MM.1S (cell line): Measurements from ENCODE around the gene XRCC4.
"Not testable (repeated sequence)": the region's sequence is repeated elsewhere in the genome, so short reads cannot be mapped to it uniquely, and the experiment has no call there.

Experiments used
- DNase-seq: peaks from one replicate; pipeline ENCODE4 v3.0.0-alpha.2; 2015
- H2AFZ ChIP-seq: fragments of 300-600 bp; sonication (generic); 2 replicates; pipeline ENCODE4 v1.6.0; 2016; ENCODE audit warnings: antibody characterized with exemption, low read length
- H3F3A ChIP-seq: fragments of 300-600 bp; sonication (generic); 2 replicates; pipeline ENCODE4 v1.6.1; 2016; ENCODE audit warnings: mild to moderate bottlenecking, antibody characterized with exemption, low read length, moderate library complexity, mixed read lengths; ENCODE audit not compliant: insufficient read depth
- H3K27ac ChIP-seq: fragments of 300-600 bp; sonication (generic); 2 replicates; pipeline ENCODE4 v1.5.1; 2016; ENCODE audit warnings: mild to moderate bottlenecking, low read length
- H3K27me3 ChIP-seq: fragments of 300-600 bp; sonication (generic); replicated peaks from 2 replicates; pipeline ENCODE4 v1.6.0; 2016; ENCODE audit warnings: low read length; ENCODE audit not compliant: insufficient read depth
- H3K36me3 ChIP-seq: fragments of 300-600 bp; sonication (generic); replicated peaks from 2 replicates; pipeline ENCODE4 v1.6.1; 2016; ENCODE audit warnings: mild to moderate bottlenecking, low read length, mixed read lengths; ENCODE audit not compliant: insufficient read depth
- H3K4me1 ChIP-seq: fragments of 300-600 bp; sonication (generic); 2 replicates; pipeline ENCODE4 v1.6.1; 2016; ENCODE audit warnings: low read length, mixed read lengths
- H3K4me2 ChIP-seq: fragments of 300-600 bp; sonication (generic); 2 replicates; pipeline ENCODE4 v1.6.0; 2016; ENCODE audit warnings: low read depth, low read length
- H3K4me3 ChIP-seq: fragments of 300-600 bp; sonication (generic); 2 replicates; pipeline ENCODE4 v1.5.1; 2016; ENCODE audit warnings: low read length, mixed read lengths
- H3K79me2 ChIP-seq: fragments of 300-600 bp; sonication (generic); 2 replicates; pipeline ENCODE4 v1.6.1; 2016; ENCODE audit warnings: mixed run types, low read length, mixed read lengths
- H3K9ac ChIP-seq: fragments of 300-600 bp; sonication (generic); 2 replicates; pipeline ENCODE4 v1.6.1; 2016; ENCODE audit warnings: low read length, mixed read lengths
- H3K9me2 ChIP-seq: fragments of 300-600 bp; sonication (generic); replicated peaks from 2 replicates; pipeline ENCODE4 v1.6.1; 2016; ENCODE audit warnings: mild to moderate bottlenecking, low read length, mixed read lengths; ENCODE audit not compliant: insufficient read depth
- H3K9me3 ChIP-seq: fragments of 300-600 bp; sonication (generic); replicated peaks from 2 replicates; pipeline ENCODE4 v1.6.1; 2016; ENCODE audit warnings: mild to moderate bottlenecking, low read length, mixed read lengths; ENCODE audit not compliant: insufficient read depth
- H4K20me1 ChIP-seq: fragments of 300-600 bp; sonication (generic); 2 replicates; pipeline ENCODE4 v1.6.1; 2016; ENCODE audit warnings: mild to moderate bottlenecking, low read length, moderate library complexity, mixed read lengths; ENCODE audit not compliant: insufficient read depth
- EZH2 ChIP-seq: fragments of 300-600 bp; sonication (generic); optimal IDR thresholded peaks from 2 replicates; pipeline ENCODE3; 2017; ENCODE audit warnings: low read depth, mild to moderate bottlenecking, antibody characterized with exemption, low read length, mixed read lengths
- EZH2phosphoT487 ChIP-seq: fragments of 300-600 bp; sonication (generic); IDR thresholded peaks from 2 replicates; pipeline ENCODE4 v1.6.1; 2018; ENCODE audit warnings: antibody characterized with exemption, low read length
- TF ChIP-seq, protein P1 (sequence below): fragments of 300-600 bp; sonication (generic); IDR thresholded peaks from 2 replicates; pipeline ENCODE4 v1.5.1; 2016; ENCODE audit warnings: antibody characterized with exemption, low read length, mixed read lengths

XRCC4 gene

DNA sequence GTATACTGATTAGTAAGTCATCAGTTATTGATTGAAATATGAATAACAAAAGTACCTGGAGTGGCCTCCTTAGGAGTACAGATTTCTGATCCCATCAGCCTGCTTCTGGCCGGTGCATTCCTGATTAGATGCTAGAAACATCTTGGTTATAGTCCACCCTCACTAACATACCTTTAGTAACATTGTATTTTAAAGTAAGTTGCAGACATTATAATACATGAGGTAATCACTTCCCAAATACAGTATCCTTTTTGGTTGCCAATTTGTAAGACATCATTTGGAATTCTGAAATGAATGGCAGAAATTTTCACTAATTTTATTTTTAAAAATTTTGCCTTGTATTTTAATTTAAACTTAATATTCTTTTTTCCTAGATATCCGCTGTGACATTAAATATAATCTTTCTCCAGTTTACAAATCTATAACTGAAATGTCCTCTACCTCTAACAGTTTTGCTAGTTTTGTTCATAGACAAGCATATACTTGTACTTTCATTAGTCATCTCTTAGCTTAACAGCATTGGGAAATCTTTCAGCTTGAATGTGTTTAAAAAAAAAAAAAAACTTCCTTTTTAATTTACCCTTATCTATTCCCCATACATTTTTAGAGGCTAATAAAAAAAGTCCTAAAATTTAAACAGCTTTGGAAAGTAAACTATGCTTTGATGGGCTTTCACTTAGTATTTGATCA, 178.9 kb downstream of the XRCC4 start:
- Histone ChIP-seq H4K20me1 (no peaks in the 10 kb centered on the region), H2AFZ (no peak overlapping the region), H3K4me2 (no peak overlapping the region), H3K27ac (no peak overlapping the region), H3K9ac (no peak overlapping the region), H3K9me2 (no peaks in the 10 kb centered on the region), H3K4me1 (no peaks in the 10 kb centered on the region), H3K9me3 (no peaks in the 10 kb centered on the region), H3K4me3 (no peak overlapping the region), H3F3A (no peaks in the 10 kb centered on the region), H3K79me2 (no peaks in the 10 kb centered on the region), H3K36me3 (no peaks in the 10 kb centered on the region), H3K27me3 (no peaks in the 10 kb centered on the region)
- DNase-seq, result no peak
- TF ChIP-seq EZH2phosphoT487, result no peak
- TF ChIP-seq EZH2, result no peak
- TF ChIP-seq, protein P1, sequence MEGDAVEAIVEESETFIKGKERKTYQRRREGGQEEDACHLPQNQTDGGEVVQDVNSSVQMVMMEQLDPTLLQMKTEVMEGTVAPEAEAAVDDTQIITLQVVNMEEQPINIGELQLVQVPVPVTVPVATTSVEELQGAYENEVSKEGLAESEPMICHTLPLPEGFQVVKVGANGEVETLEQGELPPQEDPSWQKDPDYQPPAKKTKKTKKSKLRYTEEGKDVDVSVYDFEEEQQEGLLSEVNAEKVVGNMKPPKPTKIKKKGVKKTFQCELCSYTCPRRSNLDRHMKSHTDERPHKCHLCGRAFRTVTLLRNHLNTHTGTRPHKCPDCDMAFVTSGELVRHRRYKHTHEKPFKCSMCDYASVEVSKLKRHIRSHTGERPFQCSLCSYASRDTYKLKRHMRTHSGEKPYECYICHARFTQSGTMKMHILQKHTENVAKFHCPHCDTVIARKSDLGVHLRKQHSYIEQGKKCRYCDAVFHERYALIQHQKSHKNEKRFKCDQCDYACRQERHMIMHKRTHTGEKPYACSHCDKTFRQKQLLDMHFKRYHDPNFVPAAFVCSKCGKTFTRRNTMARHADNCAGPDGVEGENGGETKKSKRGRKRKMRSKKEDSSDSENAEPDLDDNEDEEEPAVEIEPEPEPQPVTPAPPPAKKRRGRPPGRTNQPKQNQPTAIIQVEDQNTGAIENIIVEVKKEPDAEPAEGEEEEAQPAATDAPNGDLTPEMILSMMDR, result no peak

DNA sequence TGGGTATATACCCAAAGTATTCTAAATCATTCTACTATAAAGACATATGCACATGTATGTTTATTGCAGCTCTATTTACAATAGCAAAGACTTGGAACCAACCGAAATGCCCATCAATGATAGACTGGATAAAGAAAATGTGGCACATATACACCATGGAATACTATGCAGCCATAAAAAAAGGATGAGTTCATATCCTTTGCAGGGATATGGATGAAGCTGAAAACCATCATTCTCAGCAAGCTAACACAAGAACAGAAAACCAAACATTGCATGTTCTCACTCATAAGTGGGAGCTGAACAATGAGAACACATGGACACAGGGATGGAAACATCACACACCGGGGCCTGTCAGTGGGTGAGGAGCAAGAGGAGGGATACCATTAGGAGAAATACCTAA, 180.3 kb downstream of the XRCC4 start:
- not testable (repeated sequence) for H3K36me3 ChIP-seq, H4K20me1 ChIP-seq, H3K27ac ChIP-seq, H3K79me2 ChIP-seq, H3K9me2 ChIP-seq, H3K4me3 ChIP-seq, H3K9ac ChIP-seq, H3K4me1 ChIP-seq, H2AFZ ChIP-seq, H3F3A ChIP-seq, DNase-seq, H3K27me3 ChIP-seq, H3K9me3 ChIP-seq, H3K4me2 ChIP-seq

- Histone ChIP-seq H3K9me2 (no peaks in the 10 kb centered on the region), H3K9me3 (no peaks in the 10 kb centered on the region), H3K79me2 (no peaks in the 10 kb centered on the region), H3K27ac (no peak overlapping the region), H2AFZ (no peak overlapping the region), H3K4me1 (no peaks in the 10 kb centered on the region), H3K9ac (no peak overlapping the region), H3K36me3 (no peaks in the 10 kb centered on the region), H3K4me2 (no peak overlapping the region), H3K27me3 (no peaks in the 10 kb centered on the region), H3F3A (no peaks in the 10 kb centered on the region), H4K20me1 (no peaks in the 10 kb centered on the region), H3K4me3 (no peak overlapping the region)
- DNase-seq, result no peak
- TF ChIP-seq EZH2, result no peak
- no peak for TF ChIP-seq EZH2phosphoT487
- TF ChIP-seq, protein P1, result no peak
Measured at GRCh38 chr5:83265318-83265717, 188.0 kb downstream of the XRCC4 start.

GRCh38 chr5:83270311-83270710, 193.0 kb downstream of the XRCC4 start:
- Histone ChIP-seq H3K9me2 (no peaks in the 10 kb centered on the region), H3K4me3 (no peak overlapping the region), H3K27me3 (no peaks in the 10 kb centered on the region), H3F3A (no peaks in the 10 kb centered on the region), H3K79me2 (no peaks in the 10 kb centered on the region), H3K9ac (no peak overlapping the region), H3K4me2 (no peak overlapping the region), H3K9me3 (no peaks in the 10 kb centered on the region), H2AFZ (no peak overlapping the region), H4K20me1 (no peaks in the 10 kb centered on the region), H3K4me1 (no peaks in the 10 kb centered on the region), H3K27ac (no peak overlapping the region), H3K36me3 (no peaks in the 10 kb centered on the region)
- no peak for TF ChIP-seq EZH2
- no peak for TF ChIP-seq EZH2phosphoT487
- TF ChIP-seq, protein P1, result no peak
- DNase-seq, result no peak
